Progenitor cell of endocrine pancreas (in vitro differentiated cells): ENCODE data around the gene LRFN2. TPM values are rescaled to one million over a fixed set of nuclear protein-coding genes. Genes with fewer than 3 reads are reported as not detected.

Source experiments
- DNase-seq: peaks from one replicate; pipeline ENCODE4 v3.0.0; 2021; ENCODE audit warnings: low spot score; ENCODE audit not compliant: unreplicated experiment
- H3K27ac Mint-ChIP-seq: 2 replicates; pipeline ENCODE4 v1.8.0; 2021; ENCODE audit warnings: mild to moderate bottlenecking, moderate library complexity, mixed read lengths
- H3K27me3 Mint-ChIP-seq: 2 replicates; pipeline ENCODE4 v1.8.0; 2021; ENCODE audit warnings: mixed read lengths
- H3K36me3 Mint-ChIP-seq: 2 replicates; pipeline ENCODE4 v1.8.0; 2022; ENCODE audit warnings: mixed read lengths; ENCODE audit not compliant: insufficient read depth
- H3K4me1 Mint-ChIP-seq: 2 replicates; pipeline ENCODE4 v1.8.0; 2021; ENCODE audit warnings: low read depth, mixed read lengths
- H3K4me3 Mint-ChIP-seq: 2 replicates; pipeline ENCODE4 v1.8.0; 2021; ENCODE audit warnings: low read depth, mild to moderate bottlenecking, moderate library complexity, mixed read lengths
- H3K9me3 Mint-ChIP-seq: 2 replicates; pipeline ENCODE4 v1.8.0; 2021; ENCODE audit warnings: low read depth, mixed read lengths
- CTCF ChIP-seq: fragments of 200-600 bp; sonication (generic); IDR thresholded peaks from one replicate; pipeline ENCODE4 v1.5.0; 2021; ENCODE audit warnings: antibody characterized with exemption, mild to moderate bottlenecking; ENCODE audit not compliant: unreplicated experiment
- total RNA-seq: library from RNA; stranded (reverse); gene quantifications from 2 replicates; pipeline ENCODE4 v1.2.1, GENCODE V29; 2021

Gene LRFN2
- total RNA-seq, 1 donor from 2014 or later: 0.14 TPM

GRCh38 chr6:40355532-40355931 lies 231.6 kb downstream of the LRFN2 start:
- H3K4me1 Mint-ChIP-seq: peaks cover 2% of the 10 kb centered on the region
- H3K36me3 Mint-ChIP-seq: no peaks in the 10 kb centered on the region
- H3K9me3 Mint-ChIP-seq: no peaks in the 10 kb centered on the region
- TF ChIP-seq CTCF: no peak
- no peak overlapping the region for H3K27ac Mint-ChIP-seq
- no peak for DNase-seq
- no peak overlapping the region for H3K4me3 Mint-ChIP-seq
- no peaks in the 10 kb centered on the region for H3K27me3 Mint-ChIP-seq

GRCh38 chr6:40355066-40355465 lies 232.1 kb downstream of the LRFN2 start:
- Mint-ChIP-seq H3K4me3 (no peak overlapping the region), H3K36me3 (no peaks in the 10 kb centered on the region), H3K4me1 (peaks cover 2% of the 10 kb centered on the region), H3K27ac (no peak overlapping the region), H3K27me3 (no peaks in the 10 kb centered on the region), H3K9me3 (no peaks in the 10 kb centered on the region)
- TF ChIP-seq CTCF: no peak
- no peak for DNase-seq

DNA sequence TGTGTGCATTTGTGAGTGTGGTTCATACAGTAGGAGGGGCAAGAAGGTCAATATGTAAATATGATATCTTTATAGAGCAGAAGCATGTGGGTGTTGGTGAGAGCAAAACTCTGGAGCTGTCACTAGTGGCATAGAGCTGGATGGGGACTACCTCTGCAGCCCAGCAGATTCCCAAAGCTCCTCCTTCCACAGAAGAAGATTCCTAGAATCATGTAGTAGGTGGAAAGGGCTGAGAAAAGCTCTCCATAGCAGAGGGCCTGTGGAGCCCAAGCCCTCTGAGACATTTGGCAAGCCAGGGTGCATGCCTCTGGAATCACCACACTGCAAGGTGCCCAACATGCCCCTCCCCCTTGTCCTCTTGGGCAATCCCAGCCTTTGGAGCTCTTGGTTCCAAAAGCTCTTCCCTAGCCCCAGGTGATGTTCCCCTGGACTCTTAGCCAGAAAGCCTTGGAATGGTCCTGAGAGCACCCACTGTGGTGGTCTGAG lies 233.2 kb downstream of the LRFN2 start:
- peak; percentile 1 for DNase-seq
- Mint-ChIP-seq H3K9me3 (no peaks in the 10 kb centered on the region), H3K27me3 (no peaks in the 10 kb centered on the region), H3K36me3 (no peaks in the 10 kb centered on the region), H3K4me3 (no peak overlapping the region), H3K27ac (no peak overlapping the region), H3K4me1 (no peaks in the 10 kb centered on the region)
- TF ChIP-seq CTCF: no peak

DNA sequence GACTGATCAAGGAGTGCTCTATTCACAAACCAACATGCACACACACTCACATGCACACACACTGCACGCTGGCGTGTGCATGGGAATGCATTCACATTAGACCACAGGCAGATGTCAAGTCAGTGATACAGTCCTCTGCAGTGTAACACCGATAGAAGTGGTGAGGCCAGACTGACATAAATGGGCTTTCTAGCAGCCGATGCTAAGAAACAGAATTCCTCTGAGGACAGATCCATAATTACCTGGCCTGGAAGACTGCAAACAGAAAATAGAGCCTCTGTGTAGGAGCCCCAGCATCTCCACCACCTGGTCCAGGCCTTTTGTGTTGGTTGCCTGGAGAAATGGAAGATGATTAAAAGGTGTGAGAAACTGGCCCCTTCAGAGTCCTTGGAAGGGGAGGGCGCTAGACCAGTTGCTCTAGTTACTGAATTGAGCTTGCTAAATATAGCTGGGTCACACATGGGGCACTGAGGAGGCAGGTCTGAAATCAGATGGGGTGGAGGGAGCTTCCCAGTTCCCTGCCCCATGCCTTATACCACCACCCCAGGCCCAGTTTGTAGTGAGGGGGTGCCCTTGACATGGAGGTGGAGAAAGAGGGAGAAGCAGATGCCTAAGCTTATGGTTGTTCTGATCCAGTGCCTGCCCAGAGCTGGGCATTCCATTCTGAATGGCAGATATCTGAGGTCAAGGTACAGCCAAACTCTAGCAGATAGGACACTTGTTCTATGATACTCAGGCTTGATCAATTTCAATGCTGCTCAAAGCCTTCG lies 233.8 kb downstream of the LRFN2 start:
- peak; percentile 3 for DNase-seq
- Mint-ChIP-seq H3K4me1 (no peaks in the 10 kb centered on the region), H3K4me3 (no peak overlapping the region), H3K27me3 (peaks cover 2% of the 10 kb centered on the region), H3K9me3 (no peaks in the 10 kb centered on the region), H3K36me3 (no peaks in the 10 kb centered on the region), H3K27ac (no peak overlapping the region)
- no peak for TF ChIP-seq CTCF

- Mint-ChIP-seq H3K4me1 (no peaks in the 10 kb centered on the region), H3K27me3 (peaks cover 2% of the 10 kb centered on the region)
Observed at GRCh38 chr6:40352527-40353170, 234.5 kb downstream of the LRFN2 start.

More at GRCh38 chr6:40352527-40353170, 234.5 kb downstream of the LRFN2 start:
- Mint-ChIP-seq H3K9me3 (no peaks in the 10 kb centered on the region), H3K4me3 (no peak overlapping the region), H3K36me3 (no peaks in the 10 kb centered on the region), H3K27ac (no peak overlapping the region)
- no peak for TF ChIP-seq CTCF
- no peak for DNase-seq
